Smooth muscle cell (in vitro differentiated cells): ENCODE data around the gene PARN. TPM values are rescaled to one million over a fixed set of nuclear protein-coding genes. Genes with fewer than 3 reads are reported as not detected.

ENCODE experiments used
- DNase-seq: peaks from one replicate; lab custom pipeline; 2025; ENCODE audit not compliant: unreplicated experiment; lab: John Stamatoyannopoulos, UW
- H2AFZ ChIP-seq: fragments of 200-600 bp; sonication (generic); 2 replicates; pipeline ENCODE4 v1.6.0; 2016; ENCODE audit warnings: antibody characterized with exemption, low read depth, mild to moderate bottlenecking
- H3F3A ChIP-seq: fragments of 200-600 bp; sonication (generic); 2 replicates; pipeline ENCODE4 v1.6.0; 2017; ENCODE audit warnings: antibody characterized with exemption, low read depth
- H3K27ac ChIP-seq: fragments of 200-600 bp; sonication (generic); 2 replicates; pipeline ENCODE4 v1.5.1; 2016; ENCODE audit warnings: low read depth, mild to moderate bottlenecking
- H3K27me3 ChIP-seq: fragments of 200-600 bp; sonication (generic); 2 replicates; pipeline ENCODE4 v1.6.1; 2016; ENCODE audit warnings: low read depth, mild to moderate bottlenecking
- H3K36me3 ChIP-seq: fragments of 200-600 bp; sonication (generic); 2 replicates; pipeline ENCODE4 v1.5.1; 2016; ENCODE audit warnings: low read depth
- H3K4me1 ChIP-seq: fragments of 200-600 bp; sonication (generic); 2 replicates; pipeline ENCODE4 v1.5.1; 2016; ENCODE audit warnings: low read depth
- H3K4me2 ChIP-seq: fragments of 200-600 bp; sonication (generic); 2 replicates; pipeline ENCODE4 v1.6.0; 2016; ENCODE audit warnings: mild to moderate bottlenecking
- H3K4me3 ChIP-seq: fragments of 200-600 bp; sonication (generic); 2 replicates; pipeline ENCODE4 v1.5.1; 2016; ENCODE audit warnings: mild to moderate bottlenecking
- H3K79me2 ChIP-seq: fragments of 200-600 bp; sonication (generic); 2 replicates; pipeline ENCODE4 v1.6.0; 2016; ENCODE audit warnings: low read depth, mild to moderate bottlenecking
- H3K9ac ChIP-seq: fragments of 200-600 bp; sonication (generic); 2 replicates; pipeline ENCODE4 v1.6.0; 2016; ENCODE audit warnings: low read depth
- H3K9me3 ChIP-seq: fragments of 200-600 bp; sonication (generic); replicated peaks from 2 replicates; pipeline ENCODE4 v1.5.1; 2016; ENCODE audit warnings: low read depth
- H4K20me1 ChIP-seq: fragments of 200-600 bp; sonication (generic); 2 replicates; pipeline ENCODE4 v1.6.0; 2016; ENCODE audit warnings: low read depth
- CTCF ChIP-seq: fragments of 200-600 bp; sonication (generic); IDR thresholded peaks from 2 replicates; pipeline ENCODE4 v1.5.1; 2017; ENCODE audit warnings: borderline replicate concordance, mild to moderate bottlenecking, antibody characterized with exemption; ENCODE audit not compliant: insufficient read depth, poor library complexity, severe bottlenecking
- WGBS: methylation state at CpG from one replicate; pipeline ENCODE4 v1.1.7; 2016; ENCODE audit warnings: low lambda C conversion rate; 5-methylcytosine and 5-hydroxymethylcytosine counted together
- polyA plus RNA-seq: library from polyadenylated mRNA; unstranded; fragments of >200 nt; fragmentation: Nextera tagmentation; extraction: Ambion mirVana; gene quantifications from 2 replicates; pipeline ENCODE4 v1.2.1, GENCODE V29; 2016
- total RNA-seq: library from RNA; depleted of rRNA; stranded (reverse); fragments of >200 nt; gene quantifications from 2 replicates; pipeline ENCODE4 v1.2.3, GENCODE V29; 2014

Gene PARN
- total and polyA plus RNA-seq, 2 experiments from 2014 or later: 22.2 to 24.6 TPM

GRCh38 chr16:14652726-14653125, 22.7 kb upstream of the PARN start:
- Histone ChIP-seq H3K9me3 (no peaks in the 10 kb centered on the region), H3K27ac (no peak overlapping the region), H3K9ac (no peak overlapping the region), H2AFZ (no peak overlapping the region), H3K4me2 (no peak overlapping the region), H3F3A (no peaks in the 10 kb centered on the region), H3K4me1 (no peaks in the 10 kb centered on the region), H3K4me3 (no peak overlapping the region), H4K20me1 (peaks cover 25% of the 10 kb centered on the region), H3K27me3 (no peaks in the 10 kb centered on the region), H3K79me2 (no peaks in the 10 kb centered on the region), H3K36me3 (peaks cover 28% of the 10 kb centered on the region)
- 95% methylated on average over 2 of the region's 2 CpGs for whole genome bisulfite sequencing
- no peak for DNase-seq
- TF ChIP-seq CTCF: no peak

GRCh38 chr16:14650629-14651028, 20.6 kb upstream of the PARN start:
- H3K9ac ChIP-seq: no peak overlapping the region
- no peak for TF ChIP-seq CTCF
- H3K27ac ChIP-seq: no peak overlapping the region
- no peak overlapping the region for H3K4me2 ChIP-seq
- H3K79me2 ChIP-seq: peaks cover 3% of the 10 kb centered on the region
- peaks cover 44% of the 10 kb centered on the region for H4K20me1 ChIP-seq
- H3K27me3 ChIP-seq: no peaks in the 10 kb centered on the region
- no peak overlapping the region for H2AFZ ChIP-seq
- WGBS: 94% methylated on average over 6 of the region's 6 CpGs
- no peaks in the 10 kb centered on the region for H3K9me3 ChIP-seq
- no peak for DNase-seq
- no peak overlapping the region for H3K4me3 ChIP-seq
- peaks cover 31% of the 10 kb centered on the region for H3K36me3 ChIP-seq
- H3F3A ChIP-seq: no peaks in the 10 kb centered on the region
- H3K4me1 ChIP-seq: no peaks in the 10 kb centered on the region

- Histone ChIP-seq H3K4me2 (no peak overlapping the region), H3K9ac (no peak overlapping the region), H3K27ac (no peak overlapping the region), H3K36me3 (peaks cover 38% of the 10 kb centered on the region), H3K27me3 (no peaks in the 10 kb centered on the region), H3F3A (no peaks in the 10 kb centered on the region), H3K79me2 (peaks cover 11% of the 10 kb centered on the region), H3K9me3 (no peaks in the 10 kb centered on the region), H4K20me1 (peaks cover 50% of the 10 kb centered on the region), H3K4me1 (no peaks in the 10 kb centered on the region), H2AFZ (no peak overlapping the region), H3K4me3 (no peak overlapping the region)
- DNase-seq: no peak
- WGBS: 99% methylated on average over 10 of the region's 10 CpGs
- TF ChIP-seq CTCF: no peak
These were observed 19.8 kb upstream of the PARN start for GRCh38 chr16:14649816-14650215.

DNA sequence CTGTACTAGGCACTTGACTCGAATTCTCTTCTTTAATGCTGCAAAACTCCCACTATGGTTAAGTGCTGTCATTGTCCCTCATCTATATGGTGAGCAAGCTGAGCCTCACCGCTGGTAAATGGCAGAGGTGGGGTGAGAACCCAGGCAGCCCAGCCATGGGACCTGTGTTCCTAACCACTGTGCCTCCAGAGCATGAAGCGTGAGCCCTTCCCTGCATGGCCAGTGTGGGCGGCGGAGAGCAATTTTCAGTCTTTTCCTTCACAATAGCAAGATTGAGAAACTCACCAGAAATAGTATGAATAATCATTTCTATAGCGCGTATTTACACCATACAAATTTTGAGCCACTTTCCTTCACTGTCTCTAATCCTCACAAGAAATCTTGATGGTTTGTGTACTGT, 11.9 kb upstream of the PARN start:
- peaks cover 17% of the 10 kb centered on the region for H3K36me3 ChIP-seq
- no peak overlapping the region for H3K9ac ChIP-seq
- WGBS: 90% methylated on average over 7 of the region's 7 CpGs
- DNase-seq: no peak
- peaks cover 89% of the 10 kb centered on the region for H3K79me2 ChIP-seq
- no peak overlapping the region for H3K4me3 ChIP-seq
- H2AFZ ChIP-seq: no peak overlapping the region
- H3K27ac ChIP-seq: no peak overlapping the region
- no peaks in the 10 kb centered on the region for H3K27me3 ChIP-seq
- H3K4me1 ChIP-seq: peaks cover under 1% of the 10 kb centered on the region
- H3K9me3 ChIP-seq: no peaks in the 10 kb centered on the region
- no peaks in the 10 kb centered on the region for H3F3A ChIP-seq
- H3K4me2 ChIP-seq: no peak overlapping the region
- TF ChIP-seq CTCF: no peak
- peaks cover 98% of the 10 kb centered on the region for H4K20me1 ChIP-seq
